Thoracic aorta (tissue), 2 donors: ENCODE results near the gene TFPT. TPM values are rescaled to one million over a fixed set of nuclear protein-coding genes. Genes with fewer than 3 reads are reported as not detected.
A peak's percentile ranks its signal among the peaks of the same experiment; 100 is the strongest.

Experiments used
- ATAC-seq: fragments of 150-250 bp; one replicate; pipeline ENCODE4 v1.8.0; 2017; ENCODE audit warnings: low read depth; ENCODE audit not compliant: insufficient number of reproducible peaks, low FRiP score
- DNase-seq: peaks from one replicate; pipeline ENCODE4 v3.0.0-alpha.2; 2020; ENCODE audit warnings: low spot score
- H3K27ac ChIP-seq, 2 donors: fragments of 200-600 bp; sonication (generic); 1 replicate in 1 of 2; 2 replicates in 1 of 2; pipeline ENCODE4 v1.5.1; 2016; ENCODE audit warnings: mild to moderate bottlenecking in 2 of 2, moderate library complexity in 2 of 2
- H3K27me3 ChIP-seq: fragments of 200-600 bp; sonication (generic); replicated peaks from 2 replicates; pipeline ENCODE4 v1.6.0; 2016; ENCODE audit warnings: mild to moderate bottlenecking; ENCODE audit not compliant: insufficient read depth
- H3K36me3 ChIP-seq: fragments of 200-600 bp; sonication (generic); one replicate; pipeline ENCODE4 v1.5.1; 2016
- H3K4me1 ChIP-seq, 2 donors: fragments of 200-600 bp; sonication (generic); 1 replicate in 1 of 2; 2 replicates in 1 of 2; pipeline versions ENCODE4 v1.5.1 to v1.6.0; 2016; ENCODE audit warnings: low read depth in 2 of 2, mild to moderate bottlenecking in 1 of 2; ENCODE audit not compliant: control insufficient read depth in 1 of 2
- H3K4me3 ChIP-seq: fragments of 200-600 bp; sonication (generic); 2 replicates; pipeline ENCODE4 v1.5.1; 2016; ENCODE audit warnings: mild to moderate bottlenecking
- H3K9me3 ChIP-seq: fragments of 200-600 bp; sonication (generic); 2 replicates; pipeline ENCODE4 v1.5.1; 2016
- CTCF ChIP-seq: fragments of 200-600 bp; sonication (generic); IDR thresholded peaks from one replicate; pipeline ENCODE4 v1.5.1; 2019; ENCODE audit warnings: antibody characterized with exemption
- total RNA-seq, 2 donors: library from RNA; depleted of rRNA; stranded (reverse); fragments of >200 nt; gene quantifications; one replicate each; pipeline versions ENCODE4 v1.1.0 to v1.2.3, GENCODE V29; 2016

Gene TFPT
- total RNA-seq, 2 donors from 2014 or later: 8.7 to 8.8 TPM

- Histone ChIP-seq H3K27ac (no peak overlapping the region), H3K4me1 (peaks cover 16 to 29% of the 10 kb centered on the region in 2 donors), H3K4me3 (peak overlapping the region; percentile 57), H3K36me3 (peaks cover under 1% of the 10 kb centered on the region), H3K27me3 (peaks cover 4% of the 10 kb centered on the region), H3K9me3 (no peaks in the 10 kb centered on the region)
- DNase-seq (peak; percentile 40), ATAC-seq (no peak)
- no peak for TF ChIP-seq CTCF
Measured at GRCh38 chr19:54162241-54162805, 46.9 kb upstream of the TFPT start.

- no peak for TF ChIP-seq CTCF
- peaks cover 16 to 29% of the 10 kb centered on the region in 2 donors for H3K4me1 ChIP-seq
- H3K4me3 ChIP-seq: peak overlapping the region; percentile 80
- ATAC-seq (no peak), DNase-seq (no peak)
- peaks cover 4% of the 10 kb centered on the region for H3K27me3 ChIP-seq
- peaks cover 15% of the 10 kb centered on the region for H3K36me3 ChIP-seq
- peak overlapping the region in 1 of 2 donors; percentile 77 for H3K27ac ChIP-seq
- no peaks in the 10 kb centered on the region for H3K9me3 ChIP-seq
Measured at GRCh38 chr19:54160854-54161253, 45.4 kb upstream of the TFPT start.

GRCh38 chr19:54160182-54160811, 44.8 kb upstream of the TFPT start:
- ATAC-seq: no peak

GRCh38 chr19:54159352-54160181, 44.1 kb upstream of the TFPT start, which contains the start of gene LENG1:
TSS of gene LENG1 (minus strand) at chr19:54159721. CDS start at chr19:54159695, 26 bp downstream.
- H3K4me3 ChIP-seq: peak within 1 kb of the TSS; percentile 80
- H3K4me1 ChIP-seq: peaks cover 16 to 29% of the 10 kb centered on the region in 2 donors
- ATAC-seq (peak; percentile 98), DNase-seq (peak; percentile 100)
- H3K27me3 ChIP-seq: peaks cover under 1% of the 10 kb centered on the region
- TF ChIP-seq CTCF: peak; percentile 16
- no peaks in the 10 kb centered on the region for H3K9me3 ChIP-seq
- H3K36me3 ChIP-seq: peaks cover 26% of the 10 kb centered on the region
- peak within 1 kb of the TSS; percentile 92 to 99 for H3K27ac ChIP-seq

More at GRCh38 chr19:54160182-54160811, 44.8 kb upstream of the TFPT start:
- H3K4me1 ChIP-seq: peaks cover 16 to 29% of the 10 kb centered on the region in 2 donors
- peaks cover 20% of the 10 kb centered on the region for H3K36me3 ChIP-seq
- no peak for DNase-seq
- H3K27ac ChIP-seq: peak overlapping the region; percentile 77 to 82
- peak overlapping the region; percentile 80 for H3K4me3 ChIP-seq
- no peak for TF ChIP-seq CTCF
- H3K9me3 ChIP-seq: no peaks in the 10 kb centered on the region
- H3K27me3 ChIP-seq: peaks cover 4% of the 10 kb centered on the region
